ENCODE measurements around the gene ADAP1. TPM values are rescaled to one million over a fixed set of nuclear protein-coding genes. Genes with fewer than 3 reads are reported as not detected.

ADAP1 gene
- total and polyA plus RNA-seq, 2 of the 13 experiments (the other 11 are each of a cell fraction or from before 2014, with no cell fraction given): 10.5 to 24.6 TPM

DNA sequence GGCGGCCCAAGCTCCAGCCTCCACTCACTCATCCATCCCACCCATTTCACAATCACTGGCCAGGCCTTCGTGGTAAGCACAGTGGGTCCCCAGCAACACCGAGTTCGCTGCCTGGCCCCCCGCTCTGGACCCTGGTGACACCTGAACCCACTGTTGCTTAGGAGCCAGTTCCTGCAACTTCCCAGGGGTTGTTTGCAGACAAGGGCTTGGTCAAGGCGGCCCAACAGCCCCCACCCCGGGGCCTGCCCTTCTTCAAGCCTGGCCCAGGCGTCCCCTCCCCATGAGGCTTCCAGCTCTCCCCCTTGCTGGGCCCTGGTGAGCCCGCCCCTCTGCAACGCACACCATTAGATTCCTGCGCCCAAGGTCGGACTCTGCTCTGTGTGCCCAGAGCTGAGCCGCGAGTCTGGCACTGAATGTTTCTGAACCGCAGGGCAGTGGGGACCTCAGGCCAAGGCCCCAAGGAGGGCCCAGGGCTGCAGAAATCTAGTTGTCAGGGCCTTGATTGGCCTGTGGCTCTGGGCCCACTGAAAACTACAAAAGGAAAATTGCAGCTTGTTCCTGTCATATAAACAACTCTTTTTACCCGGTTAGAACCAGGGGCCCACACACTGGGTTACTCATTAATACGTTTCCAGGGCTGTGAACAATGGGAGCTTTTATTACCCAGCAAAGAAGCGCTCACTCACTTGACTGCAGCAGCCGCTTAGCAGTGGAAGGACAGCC is 23.0 kb upstream of the ADAP1 start (continued):
- no peak for TF ChIP-seq ZBTB40 (IDR thresholded peaks at IDR 0.05)
- TF ChIP-seq ZBTB40 (CRISPR knock-in tag; IDR thresholded peaks at IDR 0.05): peak; percentile 16; the same call in 1 of the 2 replicates
- TF ChIP-seq MED13 (CRISPR knock-in tag; IDR thresholded peaks at IDR 0.05): peak; percentile 89; the same call in 1 of the 2 replicates
- peak; percentile 94 for TF ChIP-seq KDM6A (CRISPR knock-in tag; IDR thresholded peaks at IDR 0.05; ENCODE audit: low read depth)
- TF ChIP-seq ZNF44 (CRISPR knock-in tag; IDR thresholded peaks at IDR 0.05): 0 out of 2 replicates have a peak, but pooled peaks have one; percentile 18
- peak; percentile 71; the same call in 1 of the 2 replicates for TF ChIP-seq ZNF710 (CRISPR knock-in tag; IDR thresholded peaks at IDR 0.05; ENCODE audit: borderline replicate concordance)
- no peak; the same call in 1 of the 2 replicates for TF ChIP-seq ZBTB33 (CRISPR knock-in tag; IDR thresholded peaks at IDR 0.05)
- TF ChIP-seq NCOA2 (CRISPR knock-in tag; IDR thresholded peaks at IDR 0.05): peak; percentile 95
- no peak; the same call in 1 of the 2 replicates for TF ChIP-seq ELF1 (CRISPR knock-in tag; IDR thresholded peaks at IDR 0.05)
- TF ChIP-seq ZNF33B (CRISPR knock-in tag; IDR thresholded peaks at IDR 0.05): peak; percentile 71; the same call in 1 of the 2 replicates
- TF ChIP-seq ZNF616 (CRISPR knock-in tag; IDR thresholded peaks at IDR 0.05; ENCODE audit: low read depth): no peak
- TF ChIP-seq, protein P1, sequence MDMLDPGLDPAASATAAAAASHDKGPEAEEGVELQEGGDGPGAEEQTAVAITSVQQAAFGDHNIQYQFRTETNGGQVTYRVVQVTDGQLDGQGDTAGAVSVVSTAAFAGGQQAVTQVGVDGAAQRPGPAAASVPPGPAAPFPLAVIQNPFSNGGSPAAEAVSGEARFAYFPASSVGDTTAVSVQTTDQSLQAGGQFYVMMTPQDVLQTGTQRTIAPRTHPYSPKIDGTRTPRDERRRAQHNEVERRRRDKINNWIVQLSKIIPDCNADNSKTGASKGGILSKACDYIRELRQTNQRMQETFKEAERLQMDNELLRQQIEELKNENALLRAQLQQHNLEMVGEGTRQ (IDR thresholded peaks at IDR 0.05; ENCODE audit: low read depth, low read length): no peak
- TF ChIP-seq, protein P1 (CRISPR knock-in tag; IDR thresholded peaks at IDR 0.05; ENCODE audit: borderline replicate concordance): 0 out of 2 replicates have a peak, but pooled peaks have one; percentile 19
